K562 (cell line): Measurements from ENCODE around the gene ATP6V0A4.

Source experiments
- ESRRA ChIP-seq: fragments of 450-650 bp; IDR thresholded peaks from 2 replicates; pipeline ENCODE4 v1.6.1; 2014; ENCODE audit warnings: low read depth, mild to moderate bottlenecking, moderate library complexity, borderline replicate concordance
- TCFL5 ChIP-seq: fragments of 250-450 bp; sonication (Bioruptor Pico); conservative IDR thresholded peaks from 2 replicates; pipeline ENCODE4 v1.6.1; 2021; ENCODE audit warnings: mild to moderate bottlenecking, moderate library complexity, matching md5 sums

DNA sequence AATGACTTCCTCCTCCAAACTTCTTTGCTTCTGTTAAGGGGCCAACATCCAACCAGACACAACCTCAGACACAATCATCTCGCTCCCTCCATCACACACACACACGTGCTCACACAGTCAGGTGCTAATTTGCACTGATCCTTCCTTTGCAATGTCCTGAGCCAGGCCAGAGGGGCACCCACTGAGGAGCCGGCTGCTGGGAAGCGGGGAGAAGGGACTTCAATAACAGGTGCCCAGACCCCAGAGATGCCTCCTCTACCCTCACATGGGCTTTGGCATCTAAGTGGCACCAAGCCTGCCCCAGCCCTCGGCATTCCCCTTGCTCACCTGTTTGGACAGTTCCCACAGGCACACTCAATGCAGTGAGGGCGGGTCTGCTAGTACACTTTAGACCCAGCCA lies 62.6 kb downstream of the ATP6V0A4 start:
- TF ChIP-seq TCFL5 (CRISPR knock-in tag) (no peak), ESRRA (no peak)
